Lung (tissue), 12 donors: ENCODE data around the gene TMEM170B. TPM values are rescaled to one million over a fixed set of nuclear protein-coding genes. Genes with fewer than 3 reads are reported as not detected.

Experiments used
- ATAC-seq: fragments of 200-7000 bp; cut with Tn5 transposase; one replicate; pipeline ENCODE4 v1.9.1; 2020; ENCODE audit warnings: moderate number of reproducible peaks; ENCODE audit not compliant: insufficient read depth, low FRiP score
- DNase-seq, 3 donors: peaks; one replicate each; pipeline ENCODE4 v3.0.0-alpha.2; 2013 to 2017
- H3K27ac ChIP-seq, 2 donors: one replicate each; pipeline ENCODE4 v1.5.1; 2013; ENCODE audit warnings: mild to moderate bottlenecking in 2 of 2, moderate library complexity in 2 of 2, control low read depth in 1 of 2, inconsistent platforms in 1 of 2, low read depth in 1 of 2, low read length in 1 of 2
- H3K27me3 ChIP-seq, 3 donors: one replicate each; pipeline ENCODE4 v1.5.1; 2013; ENCODE audit warnings: low read length in 2 of 3; ENCODE audit not compliant: control insufficient read depth in 3 of 3, insufficient read depth in 3 of 3
- H3K36me3 ChIP-seq, 4 donors: one replicate each; pipeline ENCODE4 v1.5.1; 2013; ENCODE audit warnings: low read length in 4 of 4, mild to moderate bottlenecking in 1 of 4, moderate library complexity in 1 of 4; ENCODE audit not compliant: control insufficient read depth in 4 of 4, insufficient read depth in 4 of 4
- H3K4me1 ChIP-seq, 5 donors: one replicate each; pipeline ENCODE4 v1.5.1; 2013; ENCODE audit warnings: low read length in 5 of 5, mild to moderate bottlenecking in 2 of 5, moderate library complexity in 1 of 5; ENCODE audit not compliant: control insufficient read depth in 5 of 5, insufficient read depth in 5 of 5
- H3K4me3 ChIP-seq: one replicate; pipeline ENCODE4 v1.5.1; 2013; ENCODE audit warnings: mild to moderate bottlenecking, control low read depth, moderate library complexity
- H3K9ac ChIP-seq, 2 donors: one replicate each; pipeline ENCODE4 v1.5.1; 2013; ENCODE audit warnings: low read length in 2 of 2, control low read depth in 1 of 2; ENCODE audit not compliant: insufficient read depth in 1 of 2
- H3K9me3 ChIP-seq, 4 donors: one replicate each; pipeline ENCODE4 v1.5.1; 2013; ENCODE audit warnings: low read length in 3 of 4, mild to moderate bottlenecking in 1 of 4, moderate library complexity in 1 of 4; ENCODE audit not compliant: control insufficient read depth in 4 of 4, insufficient read depth in 3 of 4
- WGBS, 2 donors: extraction: QIAGEN DNeasy Blood & Tissue Kit; methylation state at CpG; one replicate each; pipeline ENCODE4 v1.1.7; 2013; 5-methylcytosine and 5-hydroxymethylcytosine counted together
- polyA plus RNA-seq, 2 donors: library from polyadenylated mRNA; stranded (reverse); fragments of 200-250 nt; gene quantifications; one replicate each; pipeline ENCODE4 v1.2.1, GENCODE V29; 2013
- total RNA-seq, 2 donors: library from RNA; depleted of rRNA in 1 of 2; stranded (reverse); fragments of >200 nt in 1 of 2; gene quantifications; one replicate each; pipeline ENCODE4 v1.2.1, GENCODE V29; 2014 to 2021
- TF ChIP-seq, protein P1 (sequence below): IDR thresholded peaks from 2 replicates; pipeline ENCODE4 v1.5.1; 2012; ENCODE audit warnings: mild to moderate bottlenecking; ENCODE audit errors: control extremely low read depth, extremely low read depth
- donor health status: control.
- donor health status: control.
- donor health status: Bipolar disorder and iron deficiency.
- donor health status: healthy.
- donor health status: DM: yes; HTN: yes; CAD: no.

Gene TMEM170B
- total and polyA plus RNA-seq, 4 donors = 2.2 to 9.2 (median 4.6) TPM

DNA sequence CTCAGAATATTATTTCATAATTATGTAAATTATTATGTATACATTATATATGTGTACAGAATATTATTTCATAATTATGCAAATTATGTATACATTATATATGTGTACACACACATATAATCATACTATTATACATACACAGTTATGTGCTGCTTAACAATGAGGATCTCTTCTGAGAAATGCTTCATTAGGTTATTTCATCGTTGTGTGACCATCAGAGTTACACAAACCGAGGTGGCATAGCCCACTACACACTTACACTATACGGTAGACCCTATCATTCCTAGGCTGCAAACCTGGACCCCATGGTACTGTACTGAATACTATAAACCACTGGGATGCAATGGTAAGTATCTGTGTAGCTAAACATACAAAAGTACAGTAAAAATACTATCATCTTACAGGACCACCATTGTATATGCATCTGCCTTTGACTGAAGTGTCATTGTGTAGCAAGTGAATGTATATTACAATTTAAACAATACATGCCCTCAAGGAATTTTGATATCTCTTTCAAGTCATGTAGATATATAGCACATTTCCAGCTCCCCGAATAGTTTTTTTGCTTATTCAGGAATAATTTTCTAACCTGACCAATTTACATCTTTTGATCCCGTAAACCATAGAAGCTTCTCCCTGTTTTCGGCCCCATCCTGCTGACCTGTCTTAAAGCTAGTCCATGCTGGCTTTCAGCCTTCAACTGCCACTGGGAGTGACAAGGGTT, 71.2 kb downstream of the TMEM170B start:
- Histone ChIP-seq H3K4me3 (no peak overlapping the region), H3K27me3 (no peaks in the 10 kb centered on the region), H3K9me3 (no peaks in the 10 kb centered on the region), H3K36me3 (no peaks in the 10 kb centered on the region), H3K9ac (no peak overlapping the region), H3K4me1 (peaks cover 11 to 41% (median 18%) of the 10 kb centered on the region in 5 donors), H3K27ac (peak overlapping the region; percentile 25 to 89)
- TF ChIP-seq, protein P1, sequence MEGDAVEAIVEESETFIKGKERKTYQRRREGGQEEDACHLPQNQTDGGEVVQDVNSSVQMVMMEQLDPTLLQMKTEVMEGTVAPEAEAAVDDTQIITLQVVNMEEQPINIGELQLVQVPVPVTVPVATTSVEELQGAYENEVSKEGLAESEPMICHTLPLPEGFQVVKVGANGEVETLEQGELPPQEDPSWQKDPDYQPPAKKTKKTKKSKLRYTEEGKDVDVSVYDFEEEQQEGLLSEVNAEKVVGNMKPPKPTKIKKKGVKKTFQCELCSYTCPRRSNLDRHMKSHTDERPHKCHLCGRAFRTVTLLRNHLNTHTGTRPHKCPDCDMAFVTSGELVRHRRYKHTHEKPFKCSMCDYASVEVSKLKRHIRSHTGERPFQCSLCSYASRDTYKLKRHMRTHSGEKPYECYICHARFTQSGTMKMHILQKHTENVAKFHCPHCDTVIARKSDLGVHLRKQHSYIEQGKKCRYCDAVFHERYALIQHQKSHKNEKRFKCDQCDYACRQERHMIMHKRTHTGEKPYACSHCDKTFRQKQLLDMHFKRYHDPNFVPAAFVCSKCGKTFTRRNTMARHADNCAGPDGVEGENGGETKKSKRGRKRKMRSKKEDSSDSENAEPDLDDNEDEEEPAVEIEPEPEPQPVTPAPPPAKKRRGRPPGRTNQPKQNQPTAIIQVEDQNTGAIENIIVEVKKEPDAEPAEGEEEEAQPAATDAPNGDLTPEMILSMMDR = no peak
- WGBS, 2 donors = 80 to 92% methylated on average over 6 of the region's 6 CpGs
- ATAC-seq (no peak), DNase-seq (no peak)

DNA sequence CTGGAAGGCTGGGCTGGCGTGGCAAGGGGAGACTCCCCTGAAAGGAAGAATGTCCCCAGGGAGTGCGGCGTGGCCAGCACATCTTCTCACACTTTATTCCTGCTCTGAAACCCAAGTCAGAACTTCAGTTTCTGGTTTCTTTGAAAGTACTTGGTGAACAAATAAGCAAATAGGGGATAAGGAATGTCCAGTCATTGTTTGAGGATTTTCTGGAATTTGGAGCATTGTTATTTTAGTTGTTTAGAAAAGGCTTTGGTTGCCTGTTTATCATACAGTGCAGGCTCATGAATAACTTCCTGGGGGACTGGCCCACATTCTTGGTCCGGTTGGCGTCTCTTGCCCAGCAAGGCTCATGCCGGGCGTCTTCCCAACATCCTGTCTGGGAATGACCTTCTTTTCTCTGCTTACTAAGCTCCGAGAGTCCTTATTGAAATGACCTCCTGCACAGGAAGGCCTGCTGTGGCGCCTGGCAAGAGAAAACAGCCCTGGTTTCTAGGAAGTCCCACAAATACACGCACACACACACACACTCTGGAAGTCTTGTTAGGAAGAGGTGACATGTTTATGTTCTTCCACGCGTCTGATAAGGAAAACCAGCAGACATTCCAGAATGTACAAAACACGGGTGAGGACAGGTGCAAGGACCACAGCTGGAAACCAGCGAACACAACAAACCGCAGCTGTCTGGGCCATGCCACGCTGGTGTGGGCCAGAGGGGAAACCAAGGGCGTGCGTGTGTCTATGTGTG, 71.9 kb downstream of the TMEM170B start:
- Histone ChIP-seq H3K4me1 (peaks cover 11 to 41% (median 18%) of the 10 kb centered on the region in 5 donors), H3K27me3 (no peaks in the 10 kb centered on the region), H3K36me3 (no peaks in the 10 kb centered on the region), H3K9ac (no peak overlapping the region), H3K9me3 (no peaks in the 10 kb centered on the region), H3K27ac (peak overlapping the region; percentile 25 to 89), H3K4me3 (no peak overlapping the region)
- DNase-seq (peak; percentile 48 to 72 (median 70)), ATAC-seq (no peak)
- TF ChIP-seq, protein P1 = no peak
- 56 to 68% methylated on average over 18 of the region's 18 CpGs for whole genome bisulfite sequencing, 2 donors

DNA sequence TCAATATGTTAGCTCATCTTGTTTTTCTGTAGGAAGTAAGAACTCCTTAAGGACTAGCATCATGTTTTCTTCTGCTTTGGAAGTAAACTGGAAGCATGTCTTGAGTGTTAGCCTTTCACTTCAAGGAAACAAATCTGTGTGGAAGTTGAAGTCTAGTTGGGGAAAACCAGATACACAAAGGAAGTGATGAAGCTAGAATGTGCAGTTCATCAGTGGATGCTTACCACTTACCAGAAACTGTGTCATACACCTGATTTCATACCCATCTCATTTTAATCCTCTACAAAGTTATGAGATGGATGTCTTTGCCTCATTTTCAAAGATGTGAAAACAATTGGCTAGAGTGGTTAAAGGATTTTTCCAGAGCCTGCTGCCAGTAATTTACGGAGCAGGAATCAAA, 75.8 kb downstream of the TMEM170B start:
- no peak for ATAC-seq

More for the DNA sequence above, 75.8 kb downstream of the TMEM170B start:
- H3K36me3 ChIP-seq = no peaks in the 10 kb centered on the region
- H3K27ac ChIP-seq = no peak overlapping the region
- no peaks in the 10 kb centered on the region for H3K9me3 ChIP-seq
- H3K4me3 ChIP-seq = no peak overlapping the region
- H3K9ac ChIP-seq = no peak overlapping the region
- TF ChIP-seq, protein P1 = no peak
- peaks cover 0 to 15% (median 9%) of the 10 kb centered on the region in 5 donors for H3K4me1 ChIP-seq
- 88 to 91% methylated on average over 1 of the region's 1 CpG for WGBS, 2 donors
- DNase-seq = no peak
- no peaks in the 10 kb centered on the region for H3K27me3 ChIP-seq
